GM21528 (cell line): ENCODE measurements around the gene ARF5.
"Not testable (repeated sequence)": the region's sequence is repeated elsewhere in the genome, so short reads cannot be mapped to it uniquely, and the experiment has no call there.

ENCODE experiments used
- ATAC-seq: cut with Tn5 transposase; IDR thresholded peaks from one replicate; pipeline ENCODE4 v1.9.1; 2021; ENCODE audit warnings: mild to moderate bottlenecking, moderate library complexity; ENCODE audit not compliant: unreplicated experiment, low FRiP score

The ARF5 gene

DNA sequence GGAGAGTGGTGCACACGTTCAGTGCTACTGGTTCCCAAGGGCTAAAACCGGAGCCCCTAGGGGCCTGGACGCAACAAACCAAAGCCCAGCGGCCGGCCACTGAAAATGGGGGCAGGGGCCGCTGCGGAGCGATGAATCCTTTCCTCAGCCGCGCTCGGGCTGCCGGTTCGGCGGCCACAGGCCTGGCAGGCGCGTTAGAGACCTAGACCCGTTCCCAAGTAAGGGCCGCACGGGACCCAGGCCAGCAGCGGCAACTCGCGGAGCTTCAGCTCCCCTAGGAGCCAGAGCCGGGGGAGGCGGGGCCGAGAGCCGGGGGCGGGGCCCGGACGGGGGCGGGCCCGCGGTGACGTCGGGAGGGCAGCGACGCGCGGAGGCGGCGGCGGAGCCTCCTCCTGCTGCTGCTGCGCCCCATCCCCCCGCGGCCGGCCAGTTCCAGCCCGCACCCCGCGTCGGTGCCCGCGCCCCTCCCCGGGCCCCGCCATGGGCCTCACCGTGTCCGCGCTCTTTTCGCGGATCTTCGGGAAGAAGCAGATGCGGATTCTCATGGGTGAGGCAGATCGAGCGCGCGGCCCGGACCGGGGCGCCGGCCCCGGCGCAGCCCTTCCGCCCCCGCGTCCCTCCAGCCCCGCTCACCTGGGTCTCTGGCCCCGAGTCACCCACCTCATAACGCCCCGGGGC is at the start of gene ARF5:
ARF5 (plus strand) TSS at position 393 of the 678 bp plus-strand sequence; CDS start at position 481, 88 bp downstream.
- peak; percentile 79 for ATAC-seq

DNA sequence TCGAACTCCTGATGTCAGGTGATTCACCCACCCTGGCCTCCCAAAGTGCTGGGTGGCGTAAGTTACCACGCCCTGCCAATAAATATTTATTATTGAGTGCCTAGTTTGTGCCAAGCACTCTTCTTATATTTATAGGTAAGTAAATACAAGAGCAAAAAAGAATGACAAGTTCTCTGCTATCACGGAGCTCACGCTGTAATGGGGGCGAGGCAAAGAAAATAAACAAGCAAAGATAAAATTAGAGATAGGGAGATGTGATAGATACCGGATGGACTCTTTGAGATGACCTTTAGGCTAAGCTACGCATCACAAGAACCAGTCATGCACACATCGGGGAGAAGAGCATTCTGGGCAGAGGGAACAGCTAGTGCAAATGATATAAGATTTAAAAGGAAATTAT is 49.1 kb upstream of the ARF5 start:
- no peak for ATAC-seq

DNA sequence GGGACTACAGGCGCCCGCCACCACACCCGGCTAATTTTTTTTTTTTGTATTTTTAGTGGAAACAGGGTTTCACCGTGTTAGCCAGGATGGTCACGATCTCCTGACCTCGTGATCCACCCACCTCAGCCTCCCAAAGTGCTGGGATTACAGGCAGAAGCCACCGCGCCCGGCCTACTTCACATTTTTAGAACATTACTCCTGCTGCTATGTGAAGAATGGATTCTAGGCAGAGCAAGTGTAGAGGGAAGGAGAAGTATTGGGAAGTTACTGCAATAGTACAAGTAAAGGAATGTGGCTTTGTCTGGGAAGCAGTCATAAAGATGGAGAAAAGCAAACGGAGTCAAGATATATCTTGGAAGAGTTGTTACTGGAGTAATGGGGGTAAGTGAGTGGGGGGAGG is 47.8 kb upstream of the ARF5 start:
- ATAC-seq: not testable (repeated sequence)

DNA sequence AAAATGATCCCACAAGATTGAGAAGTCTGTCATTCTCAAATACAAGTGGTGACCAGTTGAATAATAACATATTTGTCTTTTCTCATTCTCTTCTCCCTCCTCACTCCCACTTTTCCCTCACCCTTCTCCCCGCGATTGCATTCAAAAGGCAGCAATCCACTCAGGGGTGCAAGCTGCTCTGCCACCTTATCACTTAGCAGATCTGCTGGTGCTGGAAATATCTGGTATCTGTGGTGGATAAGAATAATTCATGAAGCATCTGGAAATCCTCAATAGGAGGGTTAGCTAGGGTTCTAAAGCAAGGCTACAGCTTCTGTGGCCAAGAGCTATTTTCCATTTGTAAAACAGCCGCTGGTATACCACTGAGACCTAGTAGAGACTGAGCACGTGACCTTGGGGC is 46.7 kb upstream of the ARF5 start:
- no peak for ATAC-seq

DNA sequence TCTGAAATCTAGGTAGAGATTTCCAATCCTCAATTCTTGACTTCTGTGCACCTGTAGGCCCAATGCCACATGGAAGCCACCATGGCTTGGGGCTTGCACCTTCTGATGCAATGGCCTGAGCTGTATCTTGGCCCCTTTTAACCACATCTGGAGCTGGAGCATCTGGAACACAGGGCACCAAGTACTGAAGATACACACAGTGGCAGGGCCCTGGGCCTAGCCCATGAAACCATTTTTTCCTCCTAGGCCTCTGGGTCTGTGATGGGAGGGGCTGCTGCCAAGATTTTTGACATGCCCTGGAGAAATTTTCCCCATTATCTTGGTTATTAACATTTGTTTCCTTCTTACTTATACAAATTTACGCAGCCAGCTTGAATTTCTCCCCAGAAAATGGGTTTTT is 41.9 kb upstream of the ARF5 start:
- ATAC-seq: no peak

DNA sequence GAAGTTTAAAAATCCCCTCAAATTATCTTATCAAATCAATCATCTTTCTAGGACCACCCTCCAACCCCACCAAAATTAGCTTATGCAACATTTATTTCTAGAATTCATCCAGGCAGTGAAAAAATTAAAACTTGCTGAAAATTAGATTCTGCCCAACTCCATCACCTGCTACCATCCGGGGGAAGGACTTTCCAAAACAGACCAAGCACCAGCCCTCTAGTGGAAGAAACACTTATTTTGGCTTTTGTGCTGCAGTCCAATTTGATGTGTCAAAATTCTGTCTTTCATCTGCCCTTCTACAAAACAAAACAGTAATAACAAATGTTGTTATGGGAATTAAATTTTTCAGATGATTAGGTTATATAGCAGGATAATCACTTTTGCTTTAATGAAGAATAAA is 38.0 kb upstream of the ARF5 start:
- no peak for ATAC-seq

DNA sequence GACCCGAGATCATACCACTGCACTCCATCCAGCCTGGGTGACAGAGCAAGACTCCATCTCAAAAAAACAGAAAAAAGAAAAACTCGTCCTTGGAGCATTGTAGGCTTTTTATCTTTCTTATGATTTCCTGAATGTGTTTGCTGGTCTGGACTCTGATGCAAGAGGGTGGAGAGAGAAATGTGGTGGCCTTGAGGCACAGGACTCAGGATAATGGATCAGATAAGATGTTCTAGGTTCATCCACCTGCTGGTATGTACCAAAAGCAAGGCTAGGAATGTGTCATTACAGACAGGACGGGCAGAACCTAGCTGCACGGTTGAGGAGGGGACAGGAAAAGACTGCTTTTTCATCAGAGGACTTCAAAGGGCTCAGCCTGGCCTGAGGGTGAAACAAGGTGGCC is 36.3 kb upstream of the ARF5 start:
- no peak for ATAC-seq

DNA sequence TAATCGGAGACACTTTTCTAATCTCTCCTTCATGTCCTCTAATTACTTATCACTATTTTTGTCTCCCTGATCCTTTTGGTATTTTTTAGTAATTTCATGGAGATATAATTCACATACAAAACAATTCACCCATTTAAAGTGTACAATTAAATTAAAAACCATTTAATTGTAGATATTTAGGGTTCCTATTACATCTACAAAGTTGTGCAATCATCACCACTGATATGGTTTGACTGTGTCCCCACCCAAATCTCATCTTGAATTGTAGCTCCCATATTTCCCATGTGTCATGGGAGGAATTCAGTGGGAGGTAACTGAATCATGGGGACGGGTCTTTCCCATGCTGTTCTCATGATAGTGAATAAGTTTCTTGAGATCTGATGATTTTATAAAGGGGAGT is 31.8 kb upstream of the ARF5 start:
- no peak for ATAC-seq

DNA sequence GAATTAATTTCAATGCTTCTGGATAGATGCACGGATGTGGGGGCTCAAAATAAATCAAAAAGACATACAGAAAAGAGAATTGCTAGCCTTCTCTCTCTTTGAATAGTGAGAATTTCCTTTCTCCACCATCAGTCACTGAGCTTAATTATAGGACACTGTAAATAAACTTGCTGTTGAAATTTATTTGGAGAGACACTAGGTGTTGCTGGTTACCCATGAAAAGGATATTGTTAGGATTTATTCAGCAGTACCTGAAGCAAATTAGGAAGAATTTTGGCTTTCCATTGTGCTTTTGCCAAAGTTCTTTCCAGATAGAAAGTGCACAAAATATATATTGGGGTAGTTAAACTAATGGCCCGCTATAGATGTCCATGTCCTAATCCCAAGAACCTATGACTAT is 30.4 kb upstream of the ARF5 start:
- no peak for ATAC-seq

DNA sequence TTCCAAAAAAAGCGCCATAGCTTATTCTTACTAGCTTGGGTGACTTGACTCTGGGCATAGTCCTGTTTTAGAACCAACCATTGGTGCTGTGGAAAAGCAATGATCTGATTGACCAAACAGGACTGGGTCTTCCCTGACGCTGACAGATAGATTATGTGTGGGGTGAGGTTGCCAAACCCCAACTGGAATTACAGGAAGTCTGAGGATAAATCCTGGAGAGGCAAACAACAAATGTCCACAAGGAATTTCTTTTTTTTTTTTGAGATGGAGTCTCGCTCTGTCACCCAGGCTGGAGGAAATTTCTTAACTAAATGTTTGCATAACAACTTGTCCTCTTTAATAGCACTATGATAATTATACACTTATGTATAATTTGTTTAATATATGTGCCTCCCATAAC is 22.0 kb upstream of the ARF5 start:
- ATAC-seq: no peak

DNA sequence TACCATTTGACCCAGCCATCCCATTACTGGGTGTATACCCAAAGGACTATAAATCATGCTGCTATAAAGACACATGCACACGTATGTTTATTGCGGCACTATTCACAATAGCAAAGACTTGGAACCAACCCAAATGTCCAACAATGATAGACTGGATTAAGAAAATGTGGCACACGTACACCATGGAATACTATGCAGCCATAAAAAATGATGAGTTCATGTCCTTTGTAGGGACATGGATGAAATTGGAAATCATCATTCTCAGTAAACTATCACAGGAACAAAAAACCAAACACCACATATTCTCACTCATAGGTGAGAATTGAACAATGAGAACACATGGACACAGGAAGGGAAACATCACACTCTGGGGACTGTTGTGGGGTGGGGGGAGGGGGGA is 20.2 kb upstream of the ARF5 start:
- not testable (repeated sequence) for ATAC-seq

DNA sequence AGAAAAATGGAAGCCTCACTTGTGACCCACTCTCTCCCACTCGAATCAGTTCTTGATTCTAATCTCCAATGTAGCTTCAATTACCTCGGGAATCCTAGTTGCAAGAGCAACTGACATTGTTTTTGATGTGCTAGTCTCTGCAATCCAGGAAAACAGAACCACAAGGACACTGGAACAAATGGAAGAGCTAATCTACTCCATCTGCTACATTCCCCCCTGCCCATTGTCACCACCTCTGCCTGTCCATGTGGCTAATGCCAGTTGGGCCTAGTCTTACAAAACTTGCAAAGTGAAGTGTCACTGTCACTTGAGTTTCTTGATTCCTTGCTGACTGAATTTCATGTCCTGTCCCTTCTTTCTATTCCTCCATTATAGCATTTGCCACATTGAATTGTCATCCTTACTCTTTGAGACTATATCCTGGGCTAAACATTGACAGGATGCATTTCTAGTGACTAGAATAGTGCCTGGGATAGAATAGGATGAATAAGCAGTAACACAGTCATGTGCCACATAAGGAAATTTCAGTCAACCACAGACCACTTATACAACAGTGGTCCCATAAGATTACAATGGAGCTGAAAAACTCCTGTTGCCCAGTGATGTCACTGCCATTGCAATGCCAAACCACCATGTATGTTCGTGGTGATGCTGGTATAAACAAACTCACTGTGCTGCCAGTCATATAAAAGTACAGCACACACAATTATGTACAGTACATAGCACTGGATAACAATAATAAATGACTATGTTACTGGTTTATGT is 16.3 kb upstream of the ARF5 start:
- no peak for ATAC-seq

DNA sequence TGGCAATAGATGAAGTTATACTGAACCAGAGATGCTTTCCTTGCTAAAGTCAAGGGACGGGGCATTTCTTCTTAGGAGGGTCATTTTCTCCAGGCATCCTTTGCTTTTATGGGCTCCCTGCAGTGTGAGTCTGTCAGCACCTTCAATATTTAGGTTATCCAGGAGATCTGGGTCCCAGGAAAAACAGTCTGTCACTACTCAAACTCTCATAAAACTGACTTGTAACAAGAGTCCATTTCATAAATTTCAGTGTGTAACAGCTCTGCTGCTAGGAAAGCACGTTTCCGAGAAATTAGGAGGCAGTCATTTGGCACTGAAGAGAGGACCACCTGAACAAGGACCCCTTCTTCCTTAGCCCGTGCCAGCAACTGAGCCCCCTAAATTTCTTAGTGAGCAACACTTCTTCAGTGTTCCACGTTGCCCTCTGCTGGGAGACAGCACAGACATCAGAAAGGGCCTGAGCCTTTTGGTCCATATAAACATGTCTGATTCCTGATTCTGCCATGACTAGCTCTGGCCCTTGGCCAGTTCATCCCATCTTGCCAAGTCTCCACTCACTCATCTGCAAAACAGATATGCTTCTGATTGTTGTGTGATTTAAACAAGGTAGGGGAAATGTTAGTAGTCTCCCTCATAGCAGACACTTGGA is 10.1 kb upstream of the ARF5 start:
- no peak for ATAC-seq

DNA sequence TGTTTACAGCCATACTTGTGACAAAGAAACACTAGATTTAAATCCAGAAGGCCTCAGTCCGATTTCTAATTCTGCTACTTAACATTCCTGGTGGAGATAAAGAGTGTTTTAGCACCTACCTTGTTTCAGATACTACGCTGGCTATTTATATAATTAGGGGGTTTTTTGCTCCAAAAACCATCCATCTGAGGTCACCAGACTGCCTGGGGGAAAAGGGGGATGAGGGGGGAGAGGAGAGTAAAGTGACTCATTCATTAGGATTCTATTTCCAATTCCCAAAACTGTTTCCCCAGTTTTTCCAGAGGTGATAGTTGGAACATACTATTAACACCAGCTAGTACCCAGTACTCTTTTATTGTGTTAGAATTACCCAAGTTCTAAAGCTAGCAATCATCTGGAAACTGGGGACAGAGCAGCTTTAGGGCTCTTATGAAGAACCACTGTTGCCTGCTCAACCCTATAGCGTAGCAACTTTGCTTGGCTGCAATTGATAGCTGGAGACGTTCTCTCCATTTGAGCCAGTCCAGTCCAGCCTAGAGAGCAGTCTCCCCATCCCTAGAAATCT is 9.4 kb upstream of the ARF5 start:
- no peak for ATAC-seq

DNA sequence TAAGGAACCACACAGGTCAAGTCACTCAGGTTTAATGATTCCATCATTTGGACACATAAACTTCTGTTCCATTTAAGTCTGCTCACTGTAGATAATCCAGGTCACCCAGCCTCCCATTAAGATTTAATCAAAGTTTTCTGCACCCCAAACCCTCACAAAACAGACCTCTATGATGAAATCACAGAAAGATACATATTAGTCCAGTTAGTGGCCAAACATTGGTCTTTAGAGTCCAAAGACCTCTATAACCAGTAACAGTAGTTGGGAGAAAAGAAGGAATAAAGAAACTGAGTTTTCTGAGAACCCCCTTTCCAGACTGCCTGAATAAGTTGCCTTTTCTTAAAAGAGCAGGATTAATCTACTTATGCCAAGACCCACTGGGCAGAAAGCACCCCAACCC is 7.6 kb upstream of the ARF5 start:
- no peak for ATAC-seq

DNA sequence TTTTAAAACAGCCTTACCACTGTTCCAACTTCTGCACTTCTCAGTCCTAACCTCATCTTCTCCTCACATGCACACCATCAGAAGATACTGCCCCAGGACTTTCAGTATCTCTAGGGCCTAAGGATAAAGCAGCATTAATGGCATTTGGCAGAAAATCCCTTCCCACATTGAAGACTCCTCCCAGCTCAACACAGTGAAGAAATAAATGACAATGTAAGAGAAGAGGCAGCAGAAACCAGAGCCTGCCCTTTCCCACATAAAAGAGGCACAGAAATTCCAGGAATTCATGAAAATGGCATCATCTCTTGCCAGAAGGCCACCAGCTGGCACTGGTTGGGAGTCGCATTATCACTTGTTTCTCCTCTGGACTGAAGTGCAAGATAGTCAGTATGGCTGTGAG is 6.5 kb upstream of the ARF5 start:
- no peak for ATAC-seq

DNA sequence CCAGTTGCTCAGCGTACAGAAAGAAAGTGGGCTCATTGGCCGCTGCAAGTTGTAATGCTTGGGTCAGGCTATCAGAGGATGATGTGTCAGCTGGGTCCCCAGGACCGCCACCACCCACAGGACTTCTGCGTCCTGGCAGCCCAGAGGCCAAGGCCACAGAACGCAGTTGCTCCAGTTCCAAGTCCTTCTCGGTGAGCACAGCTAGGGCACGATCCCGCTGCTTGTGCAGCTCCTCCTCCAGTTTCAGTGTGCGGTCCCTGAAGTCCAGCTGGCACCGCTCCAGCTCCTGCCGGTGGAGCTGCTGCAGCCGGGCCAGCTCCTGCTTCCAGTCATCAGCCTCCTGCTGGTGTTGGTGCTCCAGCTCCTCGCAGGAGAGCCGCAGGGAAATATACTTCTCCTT is 5.8 kb upstream of the ARF5 start:
- no peak for ATAC-seq

DNA sequence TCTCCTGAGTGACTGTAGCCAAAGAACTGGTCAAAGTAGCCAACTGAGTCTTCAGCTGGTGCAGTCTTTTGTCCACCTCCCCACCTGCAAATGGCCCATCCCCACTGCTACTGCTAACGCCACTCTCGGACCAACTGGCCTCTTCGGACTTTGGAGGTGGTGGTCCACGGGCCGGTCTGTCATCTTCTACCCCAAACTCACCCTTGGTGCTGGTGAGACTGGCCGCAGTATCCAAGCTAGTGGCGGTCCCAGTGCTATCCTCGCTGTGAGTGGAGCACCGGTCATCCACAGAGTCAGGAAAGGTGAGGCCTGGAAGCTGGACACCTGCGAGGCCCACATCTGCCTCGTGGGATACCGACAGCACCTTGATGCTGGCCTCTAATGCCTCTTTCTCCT is 3.6 kb upstream of the ARF5 start:
- ATAC-seq: no peak

DNA sequence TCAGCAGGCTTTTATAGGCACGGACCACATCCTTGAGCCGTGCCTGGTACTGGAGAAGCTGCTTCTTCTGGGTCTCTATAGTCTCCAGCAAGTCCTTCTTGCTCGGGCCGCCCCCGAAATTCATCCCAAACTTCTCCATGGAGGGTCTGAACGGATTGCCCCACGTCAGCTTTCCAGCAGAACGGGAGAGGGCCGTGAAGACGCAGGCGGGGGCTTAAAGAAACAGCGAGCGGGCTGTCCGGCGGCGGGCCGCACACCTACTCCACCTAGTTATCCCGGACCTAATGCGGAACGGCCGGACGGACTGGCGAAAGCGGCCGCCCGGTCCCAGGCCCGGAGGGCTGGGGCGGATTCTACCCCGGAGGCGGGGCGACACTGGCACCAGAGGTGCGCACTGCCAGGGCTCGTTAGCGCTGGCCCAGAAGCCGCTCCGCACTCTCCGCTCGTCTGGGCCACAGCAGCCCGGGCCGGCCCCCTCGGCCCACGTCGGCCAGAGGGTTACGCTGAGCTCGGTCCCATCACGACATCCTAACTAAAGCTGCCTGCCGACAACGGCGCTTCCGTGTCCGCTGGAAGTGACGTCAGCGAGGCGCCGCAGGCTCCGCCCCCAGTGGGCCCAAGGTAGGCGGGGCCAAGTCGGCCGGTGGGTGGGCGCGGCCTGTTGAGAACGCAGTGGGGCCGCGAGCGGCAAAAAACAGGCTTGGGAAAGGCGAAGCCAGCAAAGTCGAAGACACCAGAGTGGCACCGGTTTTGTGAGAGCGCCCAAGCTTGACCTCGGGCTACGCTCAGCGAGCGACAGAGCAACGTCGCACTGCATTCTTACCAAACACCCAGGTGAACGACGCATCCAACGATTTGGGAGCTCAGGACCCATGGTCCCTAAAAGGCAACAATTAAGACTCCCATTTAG is 2.9 kb upstream of the ARF5 start, which contains the start of gene GCC1:
GCC1 (minus strand) TSS at position 553 of the 910 bp plus-strand sequence; CDS start at position 139, 414 bp downstream.
- peak; percentile 86 for ATAC-seq

DNA sequence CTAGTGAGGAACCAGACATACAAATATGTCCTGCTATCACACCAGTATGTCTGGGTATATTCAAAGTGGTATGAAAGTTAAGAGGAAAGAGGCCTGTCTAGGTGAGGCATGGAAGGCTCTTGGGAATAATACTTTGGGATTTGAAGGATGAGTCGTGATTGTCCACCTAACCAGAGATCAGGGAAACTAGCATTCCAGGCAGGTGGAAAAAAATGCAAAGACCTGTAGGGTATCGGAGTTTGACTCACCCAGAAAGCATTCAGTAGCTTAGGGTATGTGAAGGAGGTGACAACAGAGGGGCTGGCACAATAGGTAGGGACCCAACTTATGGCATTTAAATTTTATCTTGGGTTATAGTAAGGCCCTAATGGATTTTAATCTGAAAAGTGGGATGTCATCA is 1.9 kb upstream of the ARF5 start:
- ATAC-seq: no peak
